GM23338 (cell line): ENCODE data around the gene HNRNPA2B1.

Experiments
- CREB1 ChIP-seq: fragments of 250-450 bp; sonication (Bioruptor Pico); IDR thresholded peaks from 2 replicates; pipeline ENCODE4 v1.5.0; 2020; ENCODE audit warnings: low read depth, mild to moderate bottlenecking, moderate library complexity
- CTCF ChIP-seq, 2 experiments: fragments of 200-600 bp in 1 of 2; sonication (generic) in 1 of 2; conservative IDR thresholded peaks; 2 replicates each; pipeline versions ENCODE4 v1.5.1 to v1.6.1; 2016 to 2017; ENCODE audit warnings: antibody characterized with exemption in 2 of 2, low read depth in 2 of 2, mild to moderate bottlenecking in 2 of 2, moderate library complexity in 1 of 2
- ETS1 ChIP-seq: IDR thresholded peaks from 2 replicates; pipeline ENCODE4 v1.6.1; 2016; ENCODE audit warnings: antibody characterized with exemption
- EZH2 ChIP-seq: fragments of 200-600 bp; sonication (generic); IDR thresholded peaks from one replicate; pipeline ENCODE4 v1.8.0; 2017; ENCODE audit warnings: antibody characterized with exemption, mild to moderate bottlenecking, low read depth; ENCODE audit not compliant: unreplicated experiment
- EZH2phosphoT487 ChIP-seq: fragments of 200-600 bp; sonication (generic); IDR thresholded peaks from one replicate; pipeline ENCODE4 v1.8.1; 2018; ENCODE audit warnings: antibody characterized with exemption; ENCODE audit not compliant: unreplicated experiment
- JUNB ChIP-seq: IDR thresholded peaks from one replicate; pipeline ENCODE4 v1.6.1; 2016; ENCODE audit warnings: antibody characterized with exemption; ENCODE audit not compliant: unreplicated experiment
- POLR2AphosphoS5 ChIP-seq: IDR thresholded peaks from 2 replicates; pipeline ENCODE4 v1.6.1; 2016; ENCODE audit warnings: antibody characterized with exemption, low read depth
- REST ChIP-seq: IDR thresholded peaks from one replicate; pipeline ENCODE4 v1.6.1; 2018; ENCODE audit warnings: antibody characterized with exemption; ENCODE audit not compliant: unreplicated experiment

DNA sequence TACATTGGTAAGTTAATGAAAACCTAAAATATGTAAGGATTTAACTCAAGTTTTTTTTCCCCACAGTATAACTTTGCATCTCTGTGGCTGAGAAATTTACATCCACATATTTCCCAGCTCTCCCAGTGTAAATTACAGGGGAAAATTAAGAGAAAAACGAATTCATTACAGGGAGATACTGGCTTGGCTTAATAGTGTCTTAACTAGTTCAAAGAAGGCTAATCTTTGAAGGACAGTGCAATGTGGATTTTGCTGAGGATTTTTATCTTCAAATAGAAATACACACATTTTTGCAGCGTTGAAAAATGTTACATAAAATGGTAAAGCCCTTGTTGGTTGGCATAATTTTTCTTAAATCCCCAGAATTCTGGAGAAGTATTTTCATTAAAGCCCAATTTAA is 2.5 kb upstream of the HNRNPA2B1 start:
- TF ChIP-seq CTCF (conservative IDR thresholded peaks at IDR 0.05; ENCODE audit: low read depth in 2 of 2) = no peak
- TF ChIP-seq POLR2AphosphoS5 = no peak
- TF ChIP-seq REST = no peak
- TF ChIP-seq EZH2 = no peak
- TF ChIP-seq ETS1 = no peak
- no peak for TF ChIP-seq CREB1 (CRISPR knock-in tag)
- no peak for TF ChIP-seq JUNB
- no peak for TF ChIP-seq EZH2phosphoT487
